Liver (tissue), 9 donors: ENCODE measurements around the gene FOXRED1. TPM values are rescaled to one million over a fixed set of nuclear protein-coding genes. Genes with fewer than 3 reads are reported as not detected.
"Not testable (repeated sequence)": the region's sequence is repeated elsewhere in the genome, so short reads cannot be mapped to it uniquely, and the experiment has no call there.

Experiments used
- DNase-seq: peaks from one replicate; pipeline ENCODE4 v3.0.0-alpha.2; 2017; ENCODE audit warnings: low spot score
- H3K27ac ChIP-seq, 2 donors: one replicate each; pipeline ENCODE4 v1.7.0; 2013; ENCODE audit warnings: inconsistent platforms in 2 of 2, low read length in 2 of 2, control low read depth in 1 of 2, low read depth in 1 of 2, mild to moderate bottlenecking in 1 of 2
- H3K27me3 ChIP-seq, 4 donors: one replicate each; pipeline versions ENCODE4 v1.6.1 to v1.7.0; 2013; ENCODE audit warnings: low read length in 3 of 4, inconsistent platforms in 1 of 4, mild to moderate bottlenecking in 1 of 4, moderate library complexity in 1 of 4; ENCODE audit not compliant: control insufficient read depth in 4 of 4, insufficient read depth in 4 of 4
- H3K36me3 ChIP-seq, 4 donors: one replicate each; pipeline versions ENCODE4 v1.6.1 to v1.7.0; 2013; ENCODE audit warnings: low read length in 3 of 4, mild to moderate bottlenecking in 3 of 4, low read depth in 1 of 4, moderate library complexity in 1 of 4; ENCODE audit not compliant: control insufficient read depth in 4 of 4, insufficient read depth in 3 of 4
- H3K4me1 ChIP-seq, 4 donors: one replicate each; pipeline versions ENCODE4 v1.6.1 to v1.7.0; 2013; ENCODE audit warnings: low read length in 3 of 4, mild to moderate bottlenecking in 3 of 4, moderate library complexity in 1 of 4; ENCODE audit not compliant: control insufficient read depth in 4 of 4, insufficient read depth in 4 of 4
- H3K4me3 ChIP-seq, 3 donors: one replicate each; pipeline versions ENCODE4 v1.6.1 to v1.7.0; 2013; ENCODE audit warnings: low read length in 3 of 3, control low read depth in 1 of 3, low read depth in 1 of 3, mild to moderate bottlenecking in 1 of 3
- H3K9ac ChIP-seq, 2 donors: one replicate each; pipeline ENCODE4 v1.7.0; 2013; ENCODE audit warnings: low read length in 2 of 2, mild to moderate bottlenecking in 2 of 2, moderate library complexity in 2 of 2, control low read depth in 1 of 2, low read depth in 1 of 2
- H3K9me3 ChIP-seq, 4 donors: one replicate each; pipeline versions ENCODE4 v1.6.1 to v1.7.0; 2013; ENCODE audit warnings: low read length in 3 of 4; ENCODE audit not compliant: control insufficient read depth in 4 of 4
- EGR1 ChIP-seq, 2 donors: IDR thresholded peaks; 2 replicates each; pipeline ENCODE4 v1.6.1; 2016 to 2018; ENCODE audit warnings: antibody characterized with exemption in 2 of 2, low read depth in 2 of 2
- FOXA1 ChIP-seq: IDR thresholded peaks from 2 replicates; pipeline ENCODE4 v1.6.1; 2016; ENCODE audit warnings: antibody characterized with exemption
- FOXA2 ChIP-seq: IDR thresholded peaks from 2 replicates; pipeline ENCODE4 v1.6.1; 2016; ENCODE audit warnings: antibody characterized with exemption
- GABPA ChIP-seq, 2 donors: IDR thresholded peaks in 1 of 2; conservative IDR thresholded peaks in 1 of 2; 2 replicates each; pipeline ENCODE4 v1.6.1; 2016; ENCODE audit warnings: antibody characterized with exemption in 2 of 2, mild to moderate bottlenecking in 1 of 2, moderate library complexity in 1 of 2
- HNF4A ChIP-seq, 2 donors: conservative IDR thresholded peaks; 2 replicates each; pipeline ENCODE4 v1.6.1; 2016; ENCODE audit warnings: antibody characterized with exemption in 2 of 2, mild to moderate bottlenecking in 2 of 2
- HNF4G ChIP-seq: IDR thresholded peaks from 2 replicates; pipeline ENCODE4 v1.6.1; 2016; ENCODE audit warnings: antibody characterized with exemption
- JUND ChIP-seq, 2 donors: IDR thresholded peaks; 2 replicates each; pipeline ENCODE4 v1.6.1; 2016; ENCODE audit warnings: antibody characterized with exemption in 2 of 2
- NR2F2 ChIP-seq: IDR thresholded peaks from 2 replicates; pipeline ENCODE4 v1.6.1; 2016; ENCODE audit warnings: antibody characterized with exemption
- RAD21 ChIP-seq, 2 donors: IDR thresholded peaks; 2 replicates each; pipeline ENCODE4 v1.6.1; 2016; ENCODE audit warnings: antibody characterized with exemption in 2 of 2, mild to moderate bottlenecking in 2 of 2
- RXRA ChIP-seq, 2 donors: IDR thresholded peaks; 2 replicates each; pipeline ENCODE4 v1.6.1; 2017 to 2018; ENCODE audit warnings: antibody characterized with exemption in 2 of 2, mild to moderate bottlenecking in 1 of 2
- SP1 ChIP-seq: IDR thresholded peaks from 2 replicates; pipeline ENCODE4 v1.6.1; 2018; ENCODE audit warnings: antibody characterized with exemption, mild to moderate bottlenecking
- TAF1 ChIP-seq: conservative IDR thresholded peaks from 2 replicates; pipeline ENCODE4 v1.6.1; 2016; ENCODE audit warnings: antibody characterized with exemption, mild to moderate bottlenecking
- YY1 ChIP-seq: IDR thresholded peaks from 2 replicates; pipeline ENCODE4 v1.6.1; 2016; ENCODE audit warnings: antibody characterized with exemption, mild to moderate bottlenecking
- WGBS: extraction: QIAGEN DNeasy Blood & Tissue Kit; methylation state at CpG from one replicate; pipeline ENCODE4 v1.1.7; 2013; 5-methylcytosine and 5-hydroxymethylcytosine counted together
- polyA plus RNA-seq, 2 donors: library from polyadenylated mRNA; stranded (reverse) in 1 of 2; unstranded in 1 of 2; fragments of 200-250 nt in 1 of 2; fragments of >200 nt in 1 of 2; fragmentation: Nextera tagmentation in 1 of 2; extraction: Ambion mirVana in 1 of 2; gene quantifications; one replicate each; pipeline versions ENCODE4 v1.2.1 to v1.2.3, GENCODE V29; 2013 to 2015
- total RNA-seq, 2 donors: library from RNA; depleted of rRNA; stranded (reverse); fragments of >200 nt; gene quantifications; one replicate each; pipeline ENCODE4 v1.2.3, GENCODE V29; 2014
- TF ChIP-seq, protein P1 (sequence below): IDR thresholded peaks from 2 replicates; pipeline ENCODE4 v1.6.1; 2016; ENCODE audit warnings: antibody characterized with exemption, mild to moderate bottlenecking
- TF ChIP-seq, protein P2 (sequence below): IDR thresholded peaks from 2 replicates; pipeline ENCODE4 v1.6.1; 2016; ENCODE audit warnings: antibody characterized with exemption
- TF ChIP-seq, protein P3 (sequence below): IDR thresholded peaks from 2 replicates; pipeline ENCODE4 v1.6.1; 2016; ENCODE audit warnings: antibody characterized with exemption
- TF ChIP-seq, protein P4 (sequence below): IDR thresholded peaks from 2 replicates; pipeline ENCODE4 v1.6.1; 2016; ENCODE audit warnings: antibody characterized with exemption
- TF ChIP-seq, protein P5 (sequence below): fragments of 150-350 bp; IDR thresholded peaks from 2 replicates; pipeline ENCODE4 v1.5.1; 2017; ENCODE audit warnings: improper control_type of control experiment, low read depth, low read length; ENCODE audit not compliant: missing input control
- donor health status: healthy.
- donor health status: healthy.
- donor health status: healthy.
- donor health status: healthy.
- donor health status: healthy.

The FOXRED1 gene
- total and polyA plus RNA-seq, 4 donors = 24.0 to 38.9 (median 29.8) TPM

DNA sequence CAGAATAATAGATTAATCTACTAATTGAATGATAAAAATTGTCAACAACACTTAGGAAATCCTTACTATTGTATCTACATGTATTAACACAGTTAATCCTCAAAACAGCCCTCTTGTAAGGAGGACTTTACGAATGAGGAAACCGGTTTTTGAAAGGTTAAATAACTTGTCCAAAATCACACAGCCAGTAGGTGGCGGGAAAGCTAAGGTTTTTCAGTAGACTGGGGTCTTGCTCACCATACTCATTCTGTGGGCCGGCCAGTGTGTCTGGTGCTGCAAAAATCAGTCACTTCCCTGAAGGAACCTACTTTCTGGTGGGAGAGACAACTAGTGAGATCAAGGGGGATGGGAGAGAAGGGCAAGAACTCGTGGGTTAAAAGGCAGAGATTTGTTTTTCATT lies 38.8 kb downstream of the FOXRED1 start:
- H3K27me3 ChIP-seq = no peaks in the 10 kb centered on the region
- no peak overlapping the region for H3K4me3 ChIP-seq
- DNase-seq = no peak
- no peak overlapping the region for H3K9ac ChIP-seq
- TF ChIP-seq RAD21 (IDR thresholded peaks at IDR 0.05) (peak; percentile 52 to 64), HNF4A (conservative IDR thresholded peaks at IDR 0.05) (no peak)
- no peaks in the 10 kb centered on the region for H3K9me3 ChIP-seq
- WGBS = 63% methylated on average over 5 of the region's 5 CpGs
- peaks cover 0 to 18% (median 13%) of the 10 kb centered on the region in 4 donors for H3K4me1 ChIP-seq
- no peak overlapping the region for H3K27ac ChIP-seq
- peaks cover 0 to 3% (median under 1%) of the 10 kb centered on the region in 4 donors for H3K36me3 ChIP-seq

DNA sequence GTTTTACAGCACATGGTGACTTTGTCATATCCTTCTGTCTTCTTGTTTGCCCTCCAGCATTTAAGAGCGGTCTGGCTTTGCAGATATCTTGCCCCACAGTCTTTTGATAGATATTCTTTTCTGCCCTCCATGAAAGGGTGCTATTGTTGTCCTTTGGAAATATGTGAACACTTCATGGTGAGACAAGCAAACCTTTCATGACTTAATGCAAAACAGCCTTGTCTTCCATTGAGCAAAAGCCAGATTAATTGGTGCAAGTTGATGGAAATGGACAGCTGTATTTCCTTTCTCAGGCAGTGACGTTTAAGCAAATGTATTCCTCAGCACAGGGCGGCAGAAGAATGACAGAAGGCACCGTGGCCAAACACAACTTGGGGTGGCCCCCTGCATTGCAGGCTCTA lies 39.3 kb downstream of the FOXRED1 start:
- H3K27ac ChIP-seq = no peak overlapping the region
- peaks cover 0 to 17% (median 12%) of the 10 kb centered on the region in 4 donors for H3K4me1 ChIP-seq
- H3K4me3 ChIP-seq = no peak overlapping the region
- H3K9me3 ChIP-seq = no peaks in the 10 kb centered on the region
- 91% methylated on average over 4 of the region's 4 CpGs for WGBS
- no peak for TF ChIP-seq YY1
- TF ChIP-seq NR2F2 = no peak
- TF ChIP-seq RXRA (IDR thresholded peaks at IDR 0.05) = no peak
- no peak for TF ChIP-seq JUND (IDR thresholded peaks at IDR 0.05)
- no peak for TF ChIP-seq EGR1 (IDR thresholded peaks at IDR 0.05; ENCODE audit: low read depth in 2 of 2)
- TF ChIP-seq, protein P1, sequence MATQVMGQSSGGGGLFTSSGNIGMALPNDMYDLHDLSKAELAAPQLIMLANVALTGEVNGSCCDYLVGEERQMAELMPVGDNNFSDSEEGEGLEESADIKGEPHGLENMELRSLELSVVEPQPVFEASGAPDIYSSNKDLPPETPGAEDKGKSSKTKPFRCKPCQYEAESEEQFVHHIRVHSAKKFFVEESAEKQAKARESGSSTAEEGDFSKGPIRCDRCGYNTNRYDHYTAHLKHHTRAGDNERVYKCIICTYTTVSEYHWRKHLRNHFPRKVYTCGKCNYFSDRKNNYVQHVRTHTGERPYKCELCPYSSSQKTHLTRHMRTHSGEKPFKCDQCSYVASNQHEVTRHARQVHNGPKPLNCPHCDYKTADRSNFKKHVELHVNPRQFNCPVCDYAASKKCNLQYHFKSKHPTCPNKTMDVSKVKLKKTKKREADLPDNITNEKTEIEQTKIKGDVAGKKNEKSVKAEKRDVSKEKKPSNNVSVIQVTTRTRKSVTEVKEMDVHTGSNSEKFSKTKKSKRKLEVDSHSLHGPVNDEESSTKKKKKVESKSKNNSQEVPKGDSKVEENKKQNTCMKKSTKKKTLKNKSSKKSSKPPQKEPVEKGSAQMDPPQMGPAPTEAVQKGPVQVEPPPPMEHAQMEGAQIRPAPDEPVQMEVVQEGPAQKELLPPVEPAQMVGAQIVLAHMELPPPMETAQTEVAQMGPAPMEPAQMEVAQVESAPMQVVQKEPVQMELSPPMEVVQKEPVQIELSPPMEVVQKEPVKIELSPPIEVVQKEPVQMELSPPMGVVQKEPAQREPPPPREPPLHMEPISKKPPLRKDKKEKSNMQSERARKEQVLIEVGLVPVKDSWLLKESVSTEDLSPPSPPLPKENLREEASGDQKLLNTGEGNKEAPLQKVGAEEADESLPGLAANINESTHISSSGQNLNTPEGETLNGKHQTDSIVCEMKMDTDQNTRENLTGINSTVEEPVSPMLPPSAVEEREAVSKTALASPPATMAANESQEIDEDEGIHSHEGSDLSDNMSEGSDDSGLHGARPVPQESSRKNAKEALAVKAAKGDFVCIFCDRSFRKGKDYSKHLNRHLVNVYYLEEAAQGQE = no peak
- TF ChIP-seq TAF1 = no peak
- TF ChIP-seq GABPA (IDR thresholded peaks at IDR 0.05 in 1 of 2, conservative IDR thresholded peaks at IDR 0.05 in 1 of 2) = no peak
- TF ChIP-seq, protein P2, sequence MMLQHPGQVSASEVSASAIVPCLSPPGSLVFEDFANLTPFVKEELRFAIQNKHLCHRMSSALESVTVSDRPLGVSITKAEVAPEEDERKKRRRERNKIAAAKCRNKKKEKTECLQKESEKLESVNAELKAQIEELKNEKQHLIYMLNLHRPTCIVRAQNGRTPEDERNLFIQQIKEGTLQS = no peak
- TF ChIP-seq, protein P3, sequence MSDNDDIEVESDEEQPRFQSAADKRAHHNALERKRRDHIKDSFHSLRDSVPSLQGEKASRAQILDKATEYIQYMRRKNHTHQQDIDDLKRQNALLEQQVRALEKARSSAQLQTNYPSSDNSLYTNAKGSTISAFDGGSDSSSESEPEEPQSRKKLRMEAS = no peak
- no peak for TF ChIP-seq HNF4G
- no peak for TF ChIP-seq FOXA2
- TF ChIP-seq, protein P4, sequence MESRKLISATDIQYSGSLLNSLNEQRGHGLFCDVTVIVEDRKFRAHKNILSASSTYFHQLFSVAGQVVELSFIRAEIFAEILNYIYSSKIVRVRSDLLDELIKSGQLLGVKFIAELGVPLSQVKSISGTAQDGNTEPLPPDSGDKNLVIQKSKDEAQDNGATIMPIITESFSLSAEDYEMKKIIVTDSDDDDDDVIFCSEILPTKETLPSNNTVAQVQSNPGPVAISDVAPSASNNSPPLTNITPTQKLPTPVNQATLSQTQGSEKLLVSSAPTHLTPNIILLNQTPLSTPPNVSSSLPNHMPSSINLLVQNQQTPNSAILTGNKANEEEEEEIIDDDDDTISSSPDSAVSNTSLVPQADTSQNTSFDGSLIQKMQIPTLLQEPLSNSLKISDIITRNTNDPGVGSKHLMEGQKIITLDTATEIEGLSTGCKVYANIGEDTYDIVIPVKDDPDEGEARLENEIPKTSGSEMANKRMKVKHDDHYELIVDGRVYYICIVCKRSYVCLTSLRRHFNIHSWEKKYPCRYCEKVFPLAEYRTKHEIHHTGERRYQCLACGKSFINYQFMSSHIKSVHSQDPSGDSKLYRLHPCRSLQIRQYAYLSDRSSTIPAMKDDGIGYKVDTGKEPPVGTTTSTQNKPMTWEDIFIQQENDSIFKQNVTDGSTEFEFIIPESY = no peak
- TF ChIP-seq, protein P5, sequence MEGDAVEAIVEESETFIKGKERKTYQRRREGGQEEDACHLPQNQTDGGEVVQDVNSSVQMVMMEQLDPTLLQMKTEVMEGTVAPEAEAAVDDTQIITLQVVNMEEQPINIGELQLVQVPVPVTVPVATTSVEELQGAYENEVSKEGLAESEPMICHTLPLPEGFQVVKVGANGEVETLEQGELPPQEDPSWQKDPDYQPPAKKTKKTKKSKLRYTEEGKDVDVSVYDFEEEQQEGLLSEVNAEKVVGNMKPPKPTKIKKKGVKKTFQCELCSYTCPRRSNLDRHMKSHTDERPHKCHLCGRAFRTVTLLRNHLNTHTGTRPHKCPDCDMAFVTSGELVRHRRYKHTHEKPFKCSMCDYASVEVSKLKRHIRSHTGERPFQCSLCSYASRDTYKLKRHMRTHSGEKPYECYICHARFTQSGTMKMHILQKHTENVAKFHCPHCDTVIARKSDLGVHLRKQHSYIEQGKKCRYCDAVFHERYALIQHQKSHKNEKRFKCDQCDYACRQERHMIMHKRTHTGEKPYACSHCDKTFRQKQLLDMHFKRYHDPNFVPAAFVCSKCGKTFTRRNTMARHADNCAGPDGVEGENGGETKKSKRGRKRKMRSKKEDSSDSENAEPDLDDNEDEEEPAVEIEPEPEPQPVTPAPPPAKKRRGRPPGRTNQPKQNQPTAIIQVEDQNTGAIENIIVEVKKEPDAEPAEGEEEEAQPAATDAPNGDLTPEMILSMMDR = no peak
- TF ChIP-seq HNF4A (conservative IDR thresholded peaks at IDR 0.05) = no peak
- TF ChIP-seq SP1 = no peak
- no peak for TF ChIP-seq RAD21 (IDR thresholded peaks at IDR 0.05)
- no peak for TF ChIP-seq FOXA1
- H3K27me3 ChIP-seq = no peaks in the 10 kb centered on the region
- H3K36me3 ChIP-seq = peaks cover 0 to 3% (median under 1%) of the 10 kb centered on the region in 4 donors
- H3K9ac ChIP-seq = no peak overlapping the region
- DNase-seq = no peak

DNA sequence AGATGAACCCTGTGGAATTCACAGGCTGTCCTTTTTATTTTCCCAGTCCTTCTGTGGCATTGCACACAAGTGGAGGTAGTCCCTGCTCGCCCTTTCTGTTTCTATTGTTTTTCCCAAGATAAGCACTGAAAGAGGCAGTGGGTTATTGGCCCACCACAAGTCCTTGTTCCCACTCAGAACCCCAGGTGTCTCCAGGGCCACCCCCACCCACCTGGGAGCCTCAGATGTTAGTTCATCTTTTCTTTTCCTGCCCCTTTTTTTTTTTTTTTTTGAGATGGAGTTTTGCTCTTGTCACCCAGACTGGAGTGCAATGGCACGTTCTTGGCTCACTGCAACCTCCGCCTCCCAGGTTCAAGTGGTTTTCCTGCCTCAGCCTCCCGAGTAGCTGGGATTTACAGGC lies 39.8 kb downstream of the FOXRED1 start:
- not testable (repeated sequence) for H3K4me3 ChIP-seq, H3K36me3 ChIP-seq, H3K27me3 ChIP-seq, H3K9me3 ChIP-seq, DNase-seq, H3K9ac ChIP-seq, H3K27ac ChIP-seq
- peaks cover 0 to 12% (median 8%) of the 10 kb centered on the region in 4 donors for H3K4me1 ChIP-seq
- 94% methylated on average over 4 of the region's 4 CpGs for WGBS
